Keratinocyte (primary cell): Measurements from ENCODE around the gene ABHD6. TPM values are rescaled to one million over a fixed set of nuclear protein-coding genes. Genes with fewer than 3 reads are reported as not detected.

Experiments
- DNase-seq: peaks from one replicate; pipeline ENCODE4 v3.0.0-alpha.2; 2011; ENCODE audit warnings: low read depth, missing footprints, low spot score
- FAIRE-seq: peaks from 2 replicates; lab custom pipeline; 2011; peaks lifted over from hg19 to GRCh38; lab: Jason Lieb, UNC
- H2AFZ ChIP-seq: 2 replicates; pipeline ENCODE4 v1.6.0; 2012; ENCODE audit warnings: low read length, control low read depth, inconsistent platforms; ENCODE audit not compliant: control insufficient read depth
- H3K27ac ChIP-seq: 2 replicates; pipeline ENCODE4 v1.5.1; 2011; ENCODE audit warnings: low read length; ENCODE audit not compliant: control insufficient read depth, insufficient read depth
- H3K27me3 ChIP-seq: 3 replicates; pipeline ENCODE4 v1.6.0; 2011; ENCODE audit warnings: low read length; ENCODE audit not compliant: control insufficient read depth, insufficient read depth; ENCODE audit errors: extremely low read depth
- H3K36me3 ChIP-seq, 2 experiments: 2 replicates in 1 of 2; 3 replicates in 1 of 2; pipeline ENCODE4 v1.5.1; 2011; ENCODE audit warnings: low read length in 2 of 2, mild to moderate bottlenecking in 1 of 2; ENCODE audit not compliant: control insufficient read depth in 2 of 2, insufficient read depth in 2 of 2; ENCODE audit errors: extremely low read depth in 1 of 2
- H3K4me1 ChIP-seq: 3 replicates; pipeline ENCODE4 v1.5.1; 2011; ENCODE audit warnings: low read length; ENCODE audit not compliant: control insufficient read depth, insufficient read depth; ENCODE audit errors: extremely low read depth
- H3K4me2 ChIP-seq: 3 replicates; pipeline ENCODE4 v1.6.0; 2011; ENCODE audit warnings: low read depth, low read length; ENCODE audit not compliant: control insufficient read depth, insufficient read depth; ENCODE audit errors: extremely low read depth
- H3K4me3 ChIP-seq, 3 experiments: fragments of 200-600 bp in 1 of 3; sonication (generic) in 1 of 3; 2 replicates in 2 of 3; 3 replicates in 1 of 3; pipeline ENCODE4 v1.5.1; 2011 to 2016; ENCODE audit warnings: low read length in 3 of 3, mild to moderate bottlenecking in 3 of 3, control low read depth in 2 of 3, inconsistent platforms in 1 of 3, low read depth in 1 of 3, mixed read lengths in 1 of 3, mixed run types in 1 of 3, moderate library complexity in 1 of 3; ENCODE audit not compliant: control insufficient read depth in 2 of 3, insufficient read depth in 2 of 3; ENCODE audit errors: extremely low read depth in 1 of 3
- H3K79me2 ChIP-seq: 2 replicates; pipeline ENCODE4 v1.6.0; 2012; ENCODE audit warnings: low read length; ENCODE audit not compliant: control insufficient read depth, insufficient read depth
- H3K9ac ChIP-seq: 3 replicates; pipeline ENCODE4 v1.6.0; 2011; ENCODE audit warnings: low read length; ENCODE audit not compliant: control insufficient read depth, insufficient read depth; ENCODE audit errors: extremely low read depth
- H3K9me1 ChIP-seq: 3 replicates; pipeline ENCODE4 v1.6.0; 2011; ENCODE audit warnings: low read length; ENCODE audit not compliant: control insufficient read depth, insufficient read depth; ENCODE audit errors: extremely low read depth
- H3K9me3 ChIP-seq: 2 replicates; pipeline ENCODE4 v1.5.1; 2012; ENCODE audit warnings: low read depth, low read length; ENCODE audit not compliant: control insufficient read depth
- H4K20me1 ChIP-seq: 3 replicates; pipeline ENCODE4 v1.6.0; 2011; ENCODE audit warnings: low read length; ENCODE audit not compliant: control insufficient read depth, insufficient read depth; ENCODE audit errors: extremely low read depth
- EZH2 ChIP-seq: IDR thresholded peaks from one replicate; pipeline ENCODE4 v1.6.1; 2012; ENCODE audit warnings: inconsistent platforms, mild to moderate bottlenecking, low read length, moderate library complexity
- dilution Hi-C: fragments of 300-500 bp; cut with MboI; formaldehyde crosslinking; loops from one replicate; pipeline ENCODE4 v1.7.0; 2020; ENCODE audit warnings: low sequenced_read_pairs; ENCODE audit not compliant: extremely low pct_ligation_motif_present
- polyA plus RNA-seq, 5 experiments: library from polyadenylated mRNA; depleted of rRNA in 3 of 5; stranded (reverse) in 3 of 5; stranded (forward) in 1 of 5; unstranded in 1 of 5; fragments of >200 nt; gene quantifications; 1 replicate in 1 of 5; 2 replicates in 3 of 5; 3 replicates in 1 of 5; pipeline versions ENCODE4 v1.2.1 to v1.2.3, GENCODE V29; 2011 to 2012; ENCODE audit warnings: missing spikeins in 2 of 5, low read depth in 1 of 5, low replicate concordance in 1 of 5
- TF ChIP-seq, protein P1 (sequence below), 3 experiments: IDR thresholded peaks in 1 of 3; conservative IDR thresholded peaks in 1 of 3; optimal IDR thresholded peaks in 1 of 3; 2 replicates in 2 of 3; 3 replicates in 1 of 3; pipeline versions ENCODE3 to v1.5.1; 2011; ENCODE audit warnings: low read length in 3 of 3, mild to moderate bottlenecking in 3 of 3, moderate library complexity in 2 of 3, control low read depth in 1 of 3, inconsistent platforms in 1 of 3; ENCODE audit not compliant: insufficient read depth in 2 of 3; ENCODE audit errors: extremely low read depth in 1 of 3

The ABHD6 gene
- polyA plus RNA-seq, 1 donor (not counting 4 experiments of a cell fraction or from before 2014, with no cell fraction given), result 15.2 TPM

DNA sequence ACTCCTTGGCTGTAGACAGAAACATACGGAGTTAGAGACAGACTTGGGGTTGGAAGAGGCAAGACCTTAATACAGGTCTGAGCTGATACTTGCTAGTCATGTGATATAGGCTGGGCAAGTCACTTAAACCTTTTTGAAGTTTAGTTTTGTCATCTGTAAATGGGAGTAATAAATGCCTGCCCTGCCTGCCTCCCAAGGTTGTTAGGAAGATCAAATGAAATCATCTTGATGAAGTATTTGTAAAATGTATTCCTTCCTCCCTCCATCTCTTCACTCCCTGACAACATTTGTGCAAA lies 98.0 kb downstream of the ABHD6 start:
- FAIRE-seq (no peak), DNase-seq (no peak)
- Histone ChIP-seq H3K4me1 (peaks cover 31% of the 10 kb centered on the region), H2AFZ (peak overlapping the region; percentile 41), H3K79me2 (peaks cover 6% of the 10 kb centered on the region), H3K9ac (peak overlapping the region; percentile 65), H3K9me1 (no peaks in the 10 kb centered on the region), H3K9me3 (no peaks in the 10 kb centered on the region), H3K27ac (peak overlapping the region; percentile 93), H3K36me3 (peaks cover 0 to 5% of the 10 kb centered on the region in 2 experiments), H3K4me3 (peak overlapping the region in 2 of 3 experiments; percentile 39 to 62), H4K20me1 (no peaks in the 10 kb centered on the region), H3K4me2 (peak overlapping the region; percentile 97), H3K27me3 (no peaks in the 10 kb centered on the region)
- dilution Hi-C loops, result no loop called here
- TF ChIP-seq, protein P1, sequence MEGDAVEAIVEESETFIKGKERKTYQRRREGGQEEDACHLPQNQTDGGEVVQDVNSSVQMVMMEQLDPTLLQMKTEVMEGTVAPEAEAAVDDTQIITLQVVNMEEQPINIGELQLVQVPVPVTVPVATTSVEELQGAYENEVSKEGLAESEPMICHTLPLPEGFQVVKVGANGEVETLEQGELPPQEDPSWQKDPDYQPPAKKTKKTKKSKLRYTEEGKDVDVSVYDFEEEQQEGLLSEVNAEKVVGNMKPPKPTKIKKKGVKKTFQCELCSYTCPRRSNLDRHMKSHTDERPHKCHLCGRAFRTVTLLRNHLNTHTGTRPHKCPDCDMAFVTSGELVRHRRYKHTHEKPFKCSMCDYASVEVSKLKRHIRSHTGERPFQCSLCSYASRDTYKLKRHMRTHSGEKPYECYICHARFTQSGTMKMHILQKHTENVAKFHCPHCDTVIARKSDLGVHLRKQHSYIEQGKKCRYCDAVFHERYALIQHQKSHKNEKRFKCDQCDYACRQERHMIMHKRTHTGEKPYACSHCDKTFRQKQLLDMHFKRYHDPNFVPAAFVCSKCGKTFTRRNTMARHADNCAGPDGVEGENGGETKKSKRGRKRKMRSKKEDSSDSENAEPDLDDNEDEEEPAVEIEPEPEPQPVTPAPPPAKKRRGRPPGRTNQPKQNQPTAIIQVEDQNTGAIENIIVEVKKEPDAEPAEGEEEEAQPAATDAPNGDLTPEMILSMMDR (optimal IDR thresholded peaks at IDR 0.05 in 1 of 3, IDR thresholded peaks at IDR 0.05 in 1 of 3, conservative IDR thresholded peaks at IDR 0.05 in 1 of 3; ENCODE audit: extremely low read depth in 1 of 3, insufficient read depth in 2 of 3, low read length in 3 of 3), result no peak
- TF ChIP-seq EZH2, result no peak

GRCh38 chr3:58336135-58336882 lies 98.7 kb downstream of the ABHD6 start:
- FAIRE-seq, result peak; percentile 82
- Histone ChIP-seq H3K9ac (no peak overlapping the region), H3K79me2 (peaks cover 6% of the 10 kb centered on the region), H3K27ac (no peak overlapping the region), H2AFZ (no peak overlapping the region), H3K4me1 (peaks cover 31% of the 10 kb centered on the region), H3K4me2 (peak overlapping the region; percentile 22), H3K9me1 (no peaks in the 10 kb centered on the region), H3K27me3 (no peaks in the 10 kb centered on the region), H3K9me3 (no peaks in the 10 kb centered on the region), H4K20me1 (no peaks in the 10 kb centered on the region), H3K36me3 (peaks cover 0 to 5% of the 10 kb centered on the region in 2 experiments), H3K4me3 (no peak overlapping the region)
- TF ChIP-seq, protein P1 (optimal IDR thresholded peaks at IDR 0.05 in 1 of 3, IDR thresholded peaks at IDR 0.05 in 1 of 3, conservative IDR thresholded peaks at IDR 0.05 in 1 of 3; ENCODE audit: extremely low read depth in 1 of 3, insufficient read depth in 2 of 3, low read length in 3 of 3), result no peak
- TF ChIP-seq EZH2, result no peak
- dilution Hi-C loops, result no loop called here
- peak; percentile 49 for DNase-seq
